ENCODE measurements around the gene RPEL1.

DNA sequence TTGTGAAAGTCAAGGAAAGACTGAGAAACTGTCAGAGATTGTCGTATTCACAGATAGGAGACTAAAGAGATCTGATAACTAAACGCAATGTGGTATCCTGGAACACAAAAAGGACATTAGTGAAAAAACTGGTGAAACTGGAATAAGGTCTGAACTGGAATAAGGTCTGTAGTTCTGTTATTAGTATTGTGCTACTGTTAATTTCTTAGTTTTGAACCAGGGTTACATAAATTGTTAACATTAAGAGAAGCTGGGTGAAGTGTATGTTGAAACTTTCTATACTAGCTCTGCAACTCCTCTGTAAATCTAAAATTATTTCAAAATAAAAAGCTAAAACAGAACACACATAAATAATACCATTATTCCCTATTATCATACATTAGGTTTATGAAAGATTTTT lies 49.2 kb upstream of the RPEL1 start:
- TF ChIP-seq, protein P1, sequence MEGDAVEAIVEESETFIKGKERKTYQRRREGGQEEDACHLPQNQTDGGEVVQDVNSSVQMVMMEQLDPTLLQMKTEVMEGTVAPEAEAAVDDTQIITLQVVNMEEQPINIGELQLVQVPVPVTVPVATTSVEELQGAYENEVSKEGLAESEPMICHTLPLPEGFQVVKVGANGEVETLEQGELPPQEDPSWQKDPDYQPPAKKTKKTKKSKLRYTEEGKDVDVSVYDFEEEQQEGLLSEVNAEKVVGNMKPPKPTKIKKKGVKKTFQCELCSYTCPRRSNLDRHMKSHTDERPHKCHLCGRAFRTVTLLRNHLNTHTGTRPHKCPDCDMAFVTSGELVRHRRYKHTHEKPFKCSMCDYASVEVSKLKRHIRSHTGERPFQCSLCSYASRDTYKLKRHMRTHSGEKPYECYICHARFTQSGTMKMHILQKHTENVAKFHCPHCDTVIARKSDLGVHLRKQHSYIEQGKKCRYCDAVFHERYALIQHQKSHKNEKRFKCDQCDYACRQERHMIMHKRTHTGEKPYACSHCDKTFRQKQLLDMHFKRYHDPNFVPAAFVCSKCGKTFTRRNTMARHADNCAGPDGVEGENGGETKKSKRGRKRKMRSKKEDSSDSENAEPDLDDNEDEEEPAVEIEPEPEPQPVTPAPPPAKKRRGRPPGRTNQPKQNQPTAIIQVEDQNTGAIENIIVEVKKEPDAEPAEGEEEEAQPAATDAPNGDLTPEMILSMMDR (conservative IDR thresholded peaks at IDR 0.05; ENCODE audit: low read depth, low read length) = no peak
- no peak for TF ChIP-seq EZH2 (IDR thresholded peaks at IDR 0.05; ENCODE audit: low read length, unreplicated experiment)
